NCI-H2196 (cell line): ENCODE data around the gene LRRC7.
"Not testable (repeated sequence)": the region's sequence is repeated elsewhere in the genome, so short reads cannot be mapped to it uniquely, and the experiment has no call there.

Experiments
- DNase-seq: peaks from one replicate; lab custom pipeline; 2025; ENCODE audit not compliant: unreplicated experiment; lab: John Stamatoyannopoulos, UW

The LRRC7 gene

DNA sequence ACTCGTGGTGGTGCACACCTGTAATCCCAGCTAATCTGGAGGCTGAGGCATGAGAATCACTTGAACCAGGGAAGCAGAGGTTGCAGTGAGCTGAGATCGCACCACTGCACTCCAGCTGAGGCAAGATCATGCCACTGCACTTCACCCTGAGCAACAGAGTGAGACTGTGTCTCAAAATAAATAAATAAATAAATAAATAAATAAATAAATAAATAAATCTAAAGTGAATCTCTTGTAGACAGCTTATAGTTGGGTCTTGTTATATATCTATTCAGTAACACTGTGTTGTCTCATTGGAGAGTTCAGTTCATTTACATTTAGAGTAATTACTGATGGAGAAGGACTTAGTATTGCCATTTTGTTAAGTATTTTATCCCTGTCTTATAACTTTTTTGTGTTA lies 379.2 kb downstream of the LRRC7 start:
- no peak for DNase-seq

DNA sequence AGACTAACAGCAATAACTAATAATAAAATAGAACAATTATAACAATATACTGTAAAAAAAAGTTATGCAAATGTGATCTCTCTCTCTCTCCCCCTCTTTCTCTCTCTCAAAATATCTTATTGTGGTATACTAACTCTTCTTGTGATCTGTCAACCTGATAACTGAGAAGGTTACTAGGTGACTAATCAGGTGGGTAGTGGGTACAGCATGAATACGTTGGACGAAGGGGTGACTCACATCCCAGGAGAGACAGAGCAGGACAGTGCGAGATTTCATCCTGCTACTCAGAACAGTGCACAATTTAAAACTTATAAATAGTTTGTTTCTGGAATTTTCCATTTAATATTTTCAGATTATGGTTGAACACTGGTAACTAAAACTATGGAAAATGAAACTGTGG lies 380.1 kb downstream of the LRRC7 start:
- no peak for DNase-seq

DNA sequence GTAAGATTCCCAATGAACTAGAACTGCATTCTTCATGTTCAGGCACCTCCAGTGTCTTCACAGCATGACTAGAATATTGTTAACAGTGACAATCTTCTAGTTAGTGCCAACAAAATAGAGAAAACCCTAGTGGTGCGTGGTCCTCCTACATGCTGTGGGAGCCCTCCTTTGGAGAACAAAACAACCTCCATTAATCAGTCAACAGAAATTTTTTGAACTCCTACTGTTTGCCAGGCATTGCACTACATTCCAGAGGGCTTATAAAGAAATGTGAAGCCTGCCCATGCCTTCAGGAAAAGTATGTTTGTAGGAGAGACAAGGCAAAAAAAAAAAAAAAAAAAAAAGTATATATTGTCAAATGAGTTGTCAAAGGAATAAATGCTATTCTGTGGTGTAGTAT lies 385.0 kb downstream of the LRRC7 start:
- DNase-seq, result no peak

DNA sequence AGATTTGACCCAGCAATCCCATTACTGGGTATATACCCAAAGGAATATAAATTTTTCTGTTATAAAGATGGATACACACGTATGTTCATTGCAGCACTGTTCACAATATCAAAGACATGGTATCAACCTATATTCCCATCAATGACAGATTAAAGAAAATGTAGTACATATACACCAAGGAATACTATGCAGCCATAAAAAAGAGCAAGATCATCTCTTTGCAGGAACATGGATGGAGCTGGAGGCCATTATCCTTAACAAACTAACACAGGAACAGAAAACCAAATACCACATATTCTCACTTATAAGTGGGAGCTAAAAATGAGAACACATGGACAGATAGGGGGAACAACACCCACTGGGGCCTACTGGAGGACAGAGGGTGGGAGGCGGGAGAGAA lies 394.7 kb downstream of the LRRC7 start:
- not testable (repeated sequence) for DNase-seq

DNA sequence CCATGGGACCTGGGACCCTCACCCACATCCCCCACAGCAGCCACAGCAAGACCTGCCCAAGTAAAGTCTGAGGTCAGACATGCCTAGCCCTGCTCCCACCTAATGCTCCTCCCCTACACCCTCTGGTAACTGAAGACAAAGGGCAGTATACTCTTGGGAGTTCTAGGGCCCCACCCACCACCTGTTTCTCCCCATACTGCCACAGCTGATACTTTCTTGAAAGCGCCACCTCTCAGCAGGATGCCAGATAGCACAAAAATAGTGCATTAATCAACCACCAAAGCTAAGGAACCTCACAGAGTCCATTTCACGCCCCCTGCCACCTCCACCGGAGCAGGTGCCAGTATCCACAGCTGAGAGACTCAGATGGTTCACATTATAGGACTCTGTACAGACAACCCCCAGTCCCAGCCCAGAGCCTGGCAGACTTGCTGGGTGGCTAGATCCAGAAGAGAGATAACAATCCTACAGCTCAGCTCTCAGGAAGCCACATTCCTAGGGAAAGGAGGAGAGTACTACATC lies 399.6 kb downstream of the LRRC7 start:
- DNase-seq, result no peak

DNA sequence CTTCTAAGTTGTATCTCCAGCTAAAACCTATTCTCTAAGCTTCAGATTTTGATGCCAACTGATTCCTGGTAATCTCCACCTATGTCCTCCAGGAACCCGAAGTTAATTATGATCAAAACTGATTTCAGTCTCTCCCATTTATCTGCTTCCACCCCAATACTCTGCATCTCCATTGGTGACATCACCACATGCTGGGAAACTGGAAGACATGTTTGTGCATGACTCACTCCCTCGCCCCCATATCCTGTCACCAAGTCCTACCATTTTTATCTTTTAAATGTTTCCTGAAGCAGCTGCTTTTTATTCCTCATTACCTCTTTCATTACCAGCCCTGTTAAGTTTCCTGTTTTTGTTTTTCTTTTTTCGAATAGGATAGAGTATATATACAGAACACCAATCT lies 409.2 kb downstream of the LRRC7 start:
- DNase-seq, result no peak

DNA sequence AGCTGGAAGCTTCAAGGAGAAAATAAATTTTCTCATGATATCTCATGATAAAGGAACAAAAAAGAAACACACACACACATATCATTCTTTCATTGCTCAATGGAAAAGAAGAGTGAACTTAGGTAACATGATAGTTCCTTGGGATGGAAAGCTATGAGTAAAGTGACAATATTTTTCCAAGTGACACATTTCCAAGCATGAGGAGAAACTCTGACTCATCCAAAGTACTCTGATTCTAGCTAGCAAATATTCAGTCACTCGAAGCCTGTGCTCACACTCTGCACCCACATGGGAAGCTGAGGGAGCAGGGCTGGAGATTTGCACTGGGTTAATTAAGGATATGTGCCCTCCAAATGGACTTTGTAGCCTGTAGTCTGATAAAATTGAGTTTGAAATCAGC lies 415.3 kb downstream of the LRRC7 start:
- DNase-seq, result no peak

DNA sequence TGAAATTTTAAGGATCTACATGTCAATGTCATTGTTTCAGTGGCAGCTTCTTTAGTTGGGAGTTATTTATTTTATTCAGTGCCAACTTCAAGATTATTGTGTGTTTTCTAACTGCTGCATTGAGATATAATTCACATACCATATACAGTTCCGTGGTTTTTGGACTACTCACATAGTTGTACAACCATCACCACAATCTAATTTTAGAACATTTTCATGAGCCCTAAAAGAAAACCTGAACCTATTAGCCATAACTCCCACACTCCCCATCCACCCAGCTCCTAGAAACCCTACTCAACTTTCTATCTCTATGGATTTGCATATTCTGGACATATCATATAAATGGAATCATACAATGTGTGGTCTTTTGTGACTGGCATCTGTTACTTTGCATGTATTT lies 417.7 kb downstream of the LRRC7 start:
- DNase-seq, result no peak

DNA sequence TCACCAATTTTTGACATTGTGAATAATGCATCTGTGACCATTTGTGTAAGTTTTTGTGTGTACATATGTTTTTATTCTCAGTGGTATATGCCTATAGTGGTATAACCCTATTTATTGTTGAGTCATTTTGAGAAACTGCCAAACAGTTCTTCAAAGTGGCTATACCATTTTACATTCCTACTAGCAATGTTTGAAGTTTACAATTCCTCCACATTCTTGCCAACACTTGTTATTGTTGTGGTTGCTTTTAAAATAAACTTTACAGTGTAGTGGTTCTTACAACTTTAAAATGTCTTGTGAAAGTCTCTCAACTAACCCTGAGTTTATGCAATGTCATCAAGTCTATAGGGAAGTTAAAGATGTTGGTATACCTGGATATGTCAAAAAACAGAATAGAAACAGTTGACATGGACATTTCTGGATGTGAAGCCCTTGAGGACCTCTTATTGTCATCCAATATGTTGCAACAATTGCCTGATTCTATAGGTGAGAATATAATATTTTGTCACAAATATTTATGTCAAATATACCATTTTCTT lies 418.2 kb downstream of the LRRC7 start:
- no peak for DNase-seq

DNA sequence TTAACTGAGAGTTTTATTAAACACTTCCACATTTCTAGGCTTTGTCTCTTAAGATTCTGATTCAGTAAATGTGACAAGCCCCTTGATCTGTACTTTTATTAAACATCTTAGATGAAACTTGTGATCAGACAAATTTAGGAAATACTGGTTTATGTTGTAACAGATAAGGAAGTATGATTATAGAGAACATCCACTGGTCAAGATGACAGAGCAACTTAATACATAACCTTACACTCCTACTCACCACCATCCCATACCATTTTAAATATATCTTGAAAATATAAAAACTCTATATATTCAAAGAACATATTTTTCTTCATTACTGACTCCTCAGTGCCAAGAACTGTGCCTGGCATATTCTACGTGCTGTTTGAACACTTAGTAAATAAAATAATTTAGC lies 420.2 kb downstream of the LRRC7 start:
- no peak for DNase-seq

DNA sequence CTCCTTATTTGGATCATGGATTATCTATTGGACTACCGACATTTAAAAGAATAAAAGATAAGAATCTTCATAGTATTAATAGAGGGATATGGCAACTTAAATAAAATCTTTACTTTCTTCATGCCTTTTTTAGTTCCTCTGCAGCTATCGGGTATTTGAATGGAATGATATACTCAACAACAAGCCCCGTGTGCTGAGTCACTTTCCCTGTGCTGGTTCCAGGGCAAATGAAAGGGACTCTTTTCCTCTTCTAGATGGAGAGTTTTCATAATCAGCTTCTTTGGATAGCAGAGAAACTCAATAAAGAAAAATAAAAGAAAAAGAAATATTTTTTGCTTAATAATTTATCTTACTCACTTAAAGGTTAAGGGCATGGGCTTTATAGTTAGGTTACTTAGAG lies 423.9 kb downstream of the LRRC7 start:
- DNase-seq, result no peak

DNA sequence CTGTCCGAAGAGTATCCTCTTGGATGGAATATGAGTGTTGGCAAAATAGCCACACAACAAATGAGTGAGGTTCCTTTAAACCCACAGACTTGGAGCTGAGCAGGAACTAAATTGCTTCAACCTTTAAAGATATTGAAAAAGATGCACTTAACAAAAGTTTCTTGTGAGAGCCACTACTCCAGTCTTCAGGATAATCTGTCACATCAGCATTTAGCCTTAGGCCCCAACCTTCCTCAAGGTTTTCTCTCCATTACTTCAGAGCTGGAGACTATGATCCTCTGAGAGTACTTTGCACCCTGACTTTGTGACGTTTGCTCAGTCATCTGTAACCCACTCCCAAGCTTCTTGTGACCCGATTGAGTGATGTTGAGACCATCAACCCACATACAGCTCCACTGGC lies 424.9 kb downstream of the LRRC7 start:
- no peak for DNase-seq

DNA sequence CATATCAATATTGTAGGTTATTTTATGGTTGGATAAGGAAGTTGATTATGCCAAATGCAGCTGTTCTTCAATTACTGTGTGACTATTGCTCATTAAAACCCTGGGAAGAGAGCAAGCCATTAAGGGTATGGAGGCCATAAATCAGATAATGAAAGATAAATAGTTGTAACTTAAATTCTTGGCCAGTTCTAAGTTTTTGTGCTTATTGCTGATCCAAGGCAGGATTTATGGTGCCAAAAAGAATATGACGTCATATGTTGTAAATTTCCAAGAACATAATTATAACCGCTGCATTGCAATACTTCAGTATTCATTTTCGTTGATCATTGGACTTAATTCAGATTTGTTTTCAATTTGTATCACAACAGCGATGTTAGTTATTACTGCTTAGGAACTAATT lies 426.1 kb downstream of the LRRC7 start:
- no peak for DNase-seq

DNA sequence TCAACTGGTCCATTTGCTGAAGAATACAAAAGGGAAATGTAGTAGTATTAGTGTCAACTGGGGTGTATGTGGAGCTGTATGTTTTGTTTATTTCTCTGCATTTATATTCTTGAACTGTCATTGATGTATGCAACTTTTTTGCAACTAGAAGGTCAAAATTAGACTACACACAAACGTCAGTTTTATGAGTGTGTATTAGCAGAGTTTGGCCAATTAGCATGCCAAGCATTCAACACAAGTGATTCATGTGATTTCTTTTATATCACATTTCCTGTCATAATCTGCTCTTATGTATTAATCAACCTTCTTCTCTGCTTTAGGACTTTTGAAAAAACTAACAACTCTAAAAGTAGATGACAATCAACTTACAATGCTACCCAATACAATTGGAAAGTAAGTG lies 426.5 kb downstream of the LRRC7 start:
- no peak for DNase-seq

DNA sequence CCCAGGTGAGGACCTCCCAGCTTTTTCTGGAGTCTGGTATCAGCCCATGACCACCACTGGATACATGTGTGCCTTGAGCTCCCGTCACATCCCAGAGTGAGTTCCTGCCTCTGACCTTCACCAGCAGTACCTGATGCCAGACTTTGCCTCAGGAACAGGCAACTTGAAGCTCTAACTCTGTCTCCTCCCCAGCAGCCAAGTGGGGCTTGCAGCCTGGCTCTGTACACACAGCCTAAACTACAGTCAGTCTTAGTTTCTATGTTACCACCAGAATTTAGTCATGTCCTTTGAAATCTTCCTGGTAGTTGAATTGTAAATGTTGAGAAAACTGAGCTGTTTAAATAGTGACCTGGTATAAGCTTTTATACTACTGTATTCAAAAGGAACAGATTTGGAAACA lies 431.1 kb downstream of the LRRC7 start:
- no peak for DNase-seq

DNA sequence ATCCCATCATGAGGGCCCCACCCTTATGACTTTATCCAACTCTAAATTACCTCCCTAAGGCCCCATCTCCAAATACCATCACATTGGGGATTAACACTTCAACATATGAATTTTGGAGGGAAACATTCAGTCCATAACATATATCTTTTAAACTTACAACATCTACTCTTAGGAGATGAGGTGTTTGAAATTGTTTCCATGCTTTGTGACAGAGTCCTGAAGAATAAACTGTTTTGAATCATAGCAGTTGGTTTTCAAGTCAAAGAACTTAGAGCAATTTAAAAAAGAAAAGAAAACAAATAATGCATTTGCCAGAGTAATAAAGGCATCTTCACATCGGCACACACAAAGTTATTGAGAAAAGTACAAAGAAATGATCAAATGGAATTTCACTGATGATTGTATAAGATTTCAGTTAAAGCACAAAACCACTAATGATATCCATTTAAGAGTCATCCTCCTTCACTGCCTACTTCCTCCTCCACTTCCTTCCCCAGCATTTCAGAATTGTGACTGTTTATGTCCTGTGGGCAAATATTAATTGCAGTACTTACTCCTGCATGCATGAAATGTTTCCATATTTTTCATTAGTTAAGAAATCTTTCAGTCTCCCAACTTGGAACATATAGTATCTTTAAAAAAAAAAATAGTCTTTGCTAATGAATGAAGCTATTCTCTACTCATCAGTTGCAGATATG lies 435.6 kb downstream of the LRRC7 start:
- no peak for DNase-seq

DNA sequence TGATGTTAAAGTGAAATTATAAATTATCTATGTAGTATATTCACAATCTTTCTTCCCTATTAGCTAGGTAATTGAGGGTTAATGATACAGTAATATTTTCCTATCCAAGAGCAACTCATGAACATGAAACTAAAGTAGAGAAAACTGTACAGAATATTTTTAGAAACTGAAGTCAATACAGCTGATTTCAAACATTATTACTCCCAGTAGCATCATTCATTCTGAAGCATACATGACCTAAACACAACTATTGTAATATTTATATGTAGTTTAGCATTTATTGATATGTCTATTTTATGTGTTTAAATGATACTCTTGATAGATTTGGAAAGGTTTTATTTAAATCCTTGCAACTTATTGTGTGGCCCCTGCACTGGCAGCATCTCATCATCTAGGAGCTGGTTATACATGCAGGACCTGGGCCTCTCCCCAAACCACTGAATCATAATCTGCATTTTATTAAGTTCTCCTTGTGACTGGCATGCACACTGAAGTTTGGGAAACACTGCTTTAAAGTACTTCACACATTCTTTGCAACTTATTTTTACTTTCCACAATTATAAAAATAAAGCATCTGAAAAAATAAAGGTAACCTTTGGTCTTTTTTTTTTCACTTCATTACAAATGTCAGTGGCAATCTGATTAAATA lies 437.8 kb downstream of the LRRC7 start:
- no peak for DNase-seq

DNA sequence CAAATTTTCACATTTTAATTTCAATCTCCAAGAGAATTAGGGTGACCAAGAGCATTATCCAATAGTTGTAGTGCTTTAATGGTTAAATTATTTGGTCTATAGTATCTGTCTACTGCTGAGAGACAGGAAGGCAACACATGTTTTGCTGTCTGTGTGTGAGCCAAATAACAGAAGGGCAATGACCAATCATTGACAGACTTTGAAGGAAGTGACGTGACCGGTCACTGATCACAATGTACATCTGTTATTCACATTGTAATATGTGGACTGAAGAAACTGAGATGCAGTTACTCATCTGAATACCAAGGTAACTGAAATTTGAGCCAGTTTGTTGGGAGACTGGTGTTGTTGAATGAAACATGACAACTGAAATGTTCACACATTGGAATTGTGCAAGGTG lies 440.9 kb downstream of the LRRC7 start:
- DNase-seq, result no peak

DNA sequence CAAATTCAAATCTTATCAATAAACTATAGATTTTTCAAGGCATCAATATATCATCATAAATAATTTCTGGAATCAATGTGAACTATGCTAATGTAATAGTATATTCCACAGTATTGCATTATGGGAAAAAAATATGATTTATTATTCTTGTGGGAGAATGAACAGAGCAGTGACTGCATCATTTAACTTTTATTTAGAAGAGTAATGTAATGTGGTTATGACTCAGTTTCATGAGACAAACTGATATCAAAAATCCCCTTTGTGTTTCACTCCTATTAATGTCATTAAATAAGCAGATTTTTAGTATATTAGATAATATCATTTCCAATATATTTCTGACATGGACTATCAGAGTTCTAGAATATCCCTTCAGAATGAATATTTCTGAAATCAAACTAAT lies 450.0 kb downstream of the LRRC7 start:
- no peak for DNase-seq

DNA sequence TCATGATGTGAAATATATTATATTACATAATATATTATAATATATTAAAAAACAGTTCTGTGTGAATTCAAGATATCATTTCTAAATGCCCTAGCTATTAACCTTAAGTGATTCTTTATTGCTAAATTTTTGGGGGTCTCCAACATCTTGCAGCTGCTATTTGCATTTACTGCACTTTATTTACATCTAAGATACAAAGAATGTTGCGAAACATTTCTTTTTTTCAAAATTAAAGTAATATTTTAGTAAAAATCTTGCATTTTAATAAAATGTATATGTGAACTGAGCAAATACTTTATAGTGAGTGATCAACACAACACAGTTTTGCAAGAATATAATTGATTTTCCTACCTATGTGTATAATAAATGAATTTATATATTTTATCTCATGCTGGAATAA lies 456.6 kb downstream of the LRRC7 start:
- no peak for DNase-seq

DNA sequence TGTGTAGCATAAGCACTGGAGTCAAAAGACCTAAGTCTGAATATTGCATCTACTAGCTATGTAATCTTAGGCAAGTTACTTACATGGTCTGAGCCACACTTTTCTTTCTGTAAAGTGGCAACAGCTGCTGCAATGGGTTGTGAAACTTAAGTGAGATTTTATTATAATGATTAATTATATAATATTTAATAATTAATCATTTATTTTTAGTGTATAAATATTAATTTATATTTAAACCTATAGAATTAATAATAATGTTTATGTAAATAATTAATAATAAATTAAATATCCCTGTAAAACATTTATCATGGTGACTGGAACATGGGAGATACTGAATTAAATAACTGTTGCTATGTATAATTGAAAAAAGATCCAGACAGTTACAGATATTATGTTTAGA lies 457.3 kb downstream of the LRRC7 start:
- no peak for DNase-seq

DNA sequence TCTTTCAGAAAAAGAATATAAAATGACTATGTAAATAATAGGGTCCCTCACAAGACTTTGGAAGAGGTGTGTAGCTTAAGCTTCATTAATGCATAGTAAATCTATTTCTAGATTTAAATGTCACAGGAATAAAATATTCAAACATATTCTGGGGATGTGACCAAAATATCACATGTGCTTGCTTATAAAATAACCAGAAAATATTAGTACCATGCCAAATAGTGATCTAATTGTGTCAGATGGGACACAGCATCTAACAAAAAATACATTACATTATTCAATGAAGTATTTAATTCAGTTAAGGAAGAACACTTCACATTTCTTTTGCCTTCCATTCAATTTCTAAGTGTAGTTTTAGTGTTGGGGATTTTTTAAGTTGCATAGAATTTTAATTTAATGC lies 458.1 kb downstream of the LRRC7 start:
- no peak for DNase-seq
